ENCODE measurements around the gene ESM1. TPM values are rescaled to one million over a fixed set of nuclear protein-coding genes. Genes with fewer than 3 reads are reported as not detected.
"Not testable (repeated sequence)": the region's sequence is repeated elsewhere in the genome, so short reads cannot be mapped to it uniquely, and the experiment has no call there.

The ESM1 gene
- total RNA-seq, 2 experiments from 2014 or later = not detected

DNA sequence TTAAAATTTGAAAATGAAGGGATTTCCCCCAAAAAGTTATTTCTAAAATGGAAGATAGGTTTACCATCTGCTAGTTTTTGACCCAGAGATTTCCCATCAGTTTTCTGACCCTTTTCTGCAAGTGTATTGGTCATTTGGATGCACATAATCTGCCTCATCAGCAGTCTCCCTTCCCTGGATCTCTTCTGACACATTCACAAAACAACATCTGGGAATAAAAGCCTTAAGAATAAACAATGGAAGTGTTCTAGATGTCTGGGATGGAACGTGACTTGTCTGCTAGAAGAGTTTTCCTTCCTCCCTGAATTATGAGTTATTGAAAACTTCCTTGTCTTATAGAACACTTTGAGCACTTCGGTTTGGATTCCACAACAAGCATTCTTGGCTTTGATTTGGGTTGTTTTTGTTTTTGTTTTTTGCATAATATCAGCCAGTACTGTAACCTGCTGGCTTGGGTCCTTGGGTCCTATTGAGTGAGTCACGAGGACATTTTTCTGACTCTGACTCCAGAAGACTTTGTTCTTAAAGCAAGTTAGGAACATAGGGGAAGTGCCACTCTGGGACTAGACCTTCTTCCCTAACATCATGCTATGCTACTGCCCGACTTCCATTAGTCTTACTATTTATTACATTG, 18.2 kb upstream of the ESM1 start:
- no peaks in the 10 kb centered on the region for H3K36me3 Mint-ChIP-seq (ENCODE audit: low read depth)
- intact Hi-C loops (cut with DNase I, micrococcal nuclease) = no loop called here
- ATAC-seq = no peak
- no peak overlapping the region for H3K27ac Mint-ChIP-seq
- H3K9me3 Mint-ChIP-seq (ENCODE audit: low read depth) = peaks cover 6% of the 10 kb centered on the region
- CTCF ChIA-PET = no interaction called here
- no peak for DNase-seq
- H3K4me1 Mint-ChIP-seq = peaks cover 14% of the 10 kb centered on the region
- H3K27me3 Mint-ChIP-seq = no peaks in the 10 kb centered on the region
- POLR2A ChIA-PET = no interaction called here
- H3K4me3 Mint-ChIP-seq = no peak overlapping the region

DNA sequence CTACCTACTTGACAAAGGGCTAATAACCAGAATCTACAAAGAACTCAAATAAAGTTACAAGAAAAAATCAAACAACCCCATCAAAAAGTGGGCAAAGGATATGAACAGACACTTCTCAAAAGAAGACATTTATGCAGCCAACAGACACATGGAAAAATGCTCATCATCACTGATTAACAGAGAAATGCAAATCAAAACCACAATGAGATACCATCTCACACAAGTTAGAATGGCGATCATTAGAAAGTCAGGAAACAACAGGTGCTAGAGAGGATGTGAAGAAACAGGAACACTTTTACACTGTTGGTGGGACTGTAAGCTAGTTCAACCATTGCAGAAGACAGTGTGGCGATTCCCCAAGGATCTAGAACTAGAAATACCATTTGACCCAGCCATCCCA, 16.8 kb upstream of the ESM1 start:
- DNase-seq; ATAC-seq; POLR2A ChIA-PET; H3K36me3 Mint-ChIP-seq (ENCODE audit: low read depth); H3K9me3 Mint-ChIP-seq (ENCODE audit: low read depth); intact Hi-C loops (cut with DNase I, micrococcal nuclease); H3K27me3 Mint-ChIP-seq; CTCF ChIA-PET; H3K27ac Mint-ChIP-seq; H3K4me3 Mint-ChIP-seq: not testable (repeated sequence)
- peaks cover 14% of the 10 kb centered on the region for H3K4me1 Mint-ChIP-seq

DNA sequence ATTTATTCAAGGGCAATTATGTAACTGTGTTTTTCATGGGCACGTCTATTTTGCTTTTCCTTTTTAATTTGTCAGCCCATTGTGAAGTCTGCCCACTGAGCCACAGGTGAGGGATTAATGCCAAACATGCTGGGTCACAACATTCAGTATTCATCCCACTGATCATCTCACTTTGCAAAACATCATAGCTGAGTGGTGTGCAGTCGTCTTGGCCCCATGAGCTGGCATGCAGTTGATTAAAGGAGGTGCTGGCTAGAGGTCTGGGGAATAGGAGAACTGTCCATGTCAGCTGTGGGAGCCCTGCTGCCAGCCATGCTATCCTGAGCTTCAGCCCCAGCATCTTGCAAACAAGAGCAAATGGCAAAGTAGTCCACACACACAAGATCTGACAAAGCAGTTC, 11.7 kb upstream of the ESM1 start:
- DNase-seq = no peak
- peaks cover 2% of the 10 kb centered on the region for H3K9me3 Mint-ChIP-seq (ENCODE audit: low read depth)
- peaks cover 10% of the 10 kb centered on the region for H3K4me1 Mint-ChIP-seq
- intact Hi-C loops (cut with DNase I, micrococcal nuclease) = no loop called here
- ChIA-PET POLR2A (no interaction called here), CTCF (no interaction called here)
- no peaks in the 10 kb centered on the region for H3K36me3 Mint-ChIP-seq (ENCODE audit: low read depth)
- ATAC-seq = no peak
- no peaks in the 10 kb centered on the region for H3K27me3 Mint-ChIP-seq
- H3K27ac Mint-ChIP-seq = no peak overlapping the region
- no peak overlapping the region for H3K4me3 Mint-ChIP-seq

DNA sequence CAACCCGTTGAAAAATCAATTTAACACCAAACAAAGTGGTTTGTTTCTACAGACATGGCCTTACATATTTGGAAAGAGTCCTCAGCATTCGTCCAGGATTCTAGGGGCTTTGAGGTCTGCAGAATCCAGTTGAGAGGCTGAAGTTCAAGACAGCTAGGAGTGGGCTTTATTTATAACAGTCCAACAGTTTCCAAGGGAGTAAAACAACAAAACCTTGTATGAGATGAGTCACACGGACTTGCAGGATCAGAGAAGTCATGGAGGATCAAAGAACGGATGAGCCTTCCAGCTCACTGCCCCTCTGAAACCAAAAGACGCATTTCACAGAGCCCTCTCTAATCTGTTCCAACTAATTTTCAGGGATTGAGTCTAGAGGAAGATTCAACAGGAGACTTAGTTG, 11.1 kb upstream of the ESM1 start:
- no peaks in the 10 kb centered on the region for H3K27me3 Mint-ChIP-seq
- H3K4me3 Mint-ChIP-seq = no peak overlapping the region
- DNase-seq (no peak), ATAC-seq (no peak)
- intact Hi-C loops (cut with DNase I, micrococcal nuclease) = no loop called here
- H3K36me3 Mint-ChIP-seq (ENCODE audit: low read depth) = no peaks in the 10 kb centered on the region
- ChIA-PET CTCF (no interaction called here), POLR2A (no interaction called here)
- H3K4me1 Mint-ChIP-seq = peaks cover 4% of the 10 kb centered on the region
- H3K9me3 Mint-ChIP-seq (ENCODE audit: low read depth) = peaks cover 1% of the 10 kb centered on the region
- H3K27ac Mint-ChIP-seq = no peak overlapping the region

DNA sequence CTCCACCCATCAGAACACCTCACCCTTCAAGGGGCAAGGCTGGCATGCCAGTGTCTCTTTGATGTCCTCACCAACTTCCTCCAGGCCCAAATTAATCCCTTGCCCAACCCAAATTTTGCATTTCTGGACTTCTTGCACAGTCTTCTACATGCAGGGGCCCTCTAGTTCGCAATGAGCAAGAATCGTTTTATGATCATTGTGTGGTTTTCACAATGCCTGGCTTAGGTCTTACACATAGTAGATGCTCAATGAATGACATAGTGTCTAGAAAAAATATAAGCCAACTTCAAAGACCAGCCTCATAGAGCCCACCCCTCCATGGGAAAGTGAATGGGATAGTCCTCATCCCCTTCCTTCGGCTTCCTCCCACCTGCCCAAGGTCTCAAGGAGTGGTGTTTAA, 9.8 kb upstream of the ESM1 start:
- H3K27me3 Mint-ChIP-seq = no peaks in the 10 kb centered on the region
- ChIA-PET CTCF (no interaction called here), POLR2A (no interaction called here)
- intact Hi-C loops (cut with DNase I, micrococcal nuclease) = no loop called here
- no peak overlapping the region for H3K27ac Mint-ChIP-seq
- H3K4me1 Mint-ChIP-seq = peaks cover 6% of the 10 kb centered on the region
- no peaks in the 10 kb centered on the region for H3K36me3 Mint-ChIP-seq (ENCODE audit: low read depth)
- no peak overlapping the region for H3K4me3 Mint-ChIP-seq
- DNase-seq (no peak), ATAC-seq (no peak)
- peaks cover 1% of the 10 kb centered on the region for H3K9me3 Mint-ChIP-seq (ENCODE audit: low read depth)

DNA sequence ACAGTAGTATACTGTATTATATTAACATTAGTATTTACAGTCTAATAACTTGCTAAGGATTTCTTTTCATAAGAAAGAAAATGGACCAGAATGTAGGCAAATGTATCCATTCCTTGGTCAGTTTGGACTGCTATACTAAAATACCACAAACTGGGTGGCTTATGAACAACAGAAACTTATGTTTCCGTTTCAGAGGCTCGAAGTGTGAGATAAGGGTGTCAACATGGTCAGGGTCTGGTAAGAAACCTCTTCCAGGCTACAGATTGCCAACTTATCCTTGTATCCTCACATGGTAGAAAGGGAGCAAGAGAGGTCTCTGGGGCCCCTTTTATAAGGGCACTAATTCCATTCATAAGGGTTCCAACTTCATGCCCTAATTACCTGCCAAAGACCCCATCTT, 9.2 kb upstream of the ESM1 start:
- H3K4me1 Mint-ChIP-seq = peaks cover 4% of the 10 kb centered on the region
- H3K4me3 Mint-ChIP-seq = no peak overlapping the region
- intact Hi-C loops (cut with DNase I, micrococcal nuclease) = no loop called here
- ChIA-PET POLR2A (no interaction called here), CTCF (no interaction called here)
- H3K27me3 Mint-ChIP-seq = no peaks in the 10 kb centered on the region
- ATAC-seq (no peak), DNase-seq (no peak)
- no peaks in the 10 kb centered on the region for H3K36me3 Mint-ChIP-seq (ENCODE audit: low read depth)
- no peak overlapping the region for H3K27ac Mint-ChIP-seq
- H3K9me3 Mint-ChIP-seq (ENCODE audit: low read depth) = peaks cover 1% of the 10 kb centered on the region

- no peaks in the 10 kb centered on the region for H3K36me3 Mint-ChIP-seq (ENCODE audit: low read depth)
- intact Hi-C loops (cut with DNase I, micrococcal nuclease) = no loop called here
- POLR2A ChIA-PET = no interaction called here
Measured at GRCh38 chr5:54993318-54993717, 7.9 kb upstream of the ESM1 start.

GRCh38 chr5:54991416-54991815, 6.0 kb upstream of the ESM1 start:
- Mint-ChIP-seq H3K9me3 (ENCODE audit: low read depth) (no peaks in the 10 kb centered on the region), H3K36me3 (ENCODE audit: low read depth) (no peaks in the 10 kb centered on the region), H3K27ac (no peak overlapping the region), H3K4me3 (no peak overlapping the region), H3K4me1 (peaks cover 25% of the 10 kb centered on the region), H3K27me3 (no peaks in the 10 kb centered on the region)
- ChIA-PET POLR2A (no interaction called here), CTCF (no interaction called here)
- DNase-seq (no peak), ATAC-seq (no peak)
- intact Hi-C loops (cut with DNase I, micrococcal nuclease) = no loop called here

More at GRCh38 chr5:54993318-54993717, 7.9 kb upstream of the ESM1 start:
- CTCF ChIA-PET = interaction anchor here (0.8 kb wide), 1 partner anchor 9 kb away, joined by 3 read pairs; no protein-coding TSS in a partner anchor
- no peaks in the 10 kb centered on the region for H3K9me3 Mint-ChIP-seq (ENCODE audit: low read depth)
- no peaks in the 10 kb centered on the region for H3K27me3 Mint-ChIP-seq
- H3K4me3 Mint-ChIP-seq = no peak overlapping the region
- no peak for ATAC-seq
- no peak for DNase-seq
- no peak overlapping the region for H3K27ac Mint-ChIP-seq
- peaks cover 14% of the 10 kb centered on the region for H3K4me1 Mint-ChIP-seq

GRCh38 chr5:54990841-54991258, 5.5 kb upstream of the ESM1 start:
- Mint-ChIP-seq H3K4me1 (peaks cover 29% of the 10 kb centered on the region), H3K9me3 (ENCODE audit: low read depth) (no peaks in the 10 kb centered on the region), H3K36me3 (ENCODE audit: low read depth) (no peaks in the 10 kb centered on the region), H3K4me3 (no peak overlapping the region), H3K27me3 (peaks cover 3% of the 10 kb centered on the region), H3K27ac (no peak overlapping the region)
- POLR2A ChIA-PET = no interaction called here
- intact Hi-C loops (cut with DNase I, micrococcal nuclease) = no loop called here
- CTCF ChIA-PET = no interaction called here
- DNase-seq (no peak), ATAC-seq (no peak)

DNA sequence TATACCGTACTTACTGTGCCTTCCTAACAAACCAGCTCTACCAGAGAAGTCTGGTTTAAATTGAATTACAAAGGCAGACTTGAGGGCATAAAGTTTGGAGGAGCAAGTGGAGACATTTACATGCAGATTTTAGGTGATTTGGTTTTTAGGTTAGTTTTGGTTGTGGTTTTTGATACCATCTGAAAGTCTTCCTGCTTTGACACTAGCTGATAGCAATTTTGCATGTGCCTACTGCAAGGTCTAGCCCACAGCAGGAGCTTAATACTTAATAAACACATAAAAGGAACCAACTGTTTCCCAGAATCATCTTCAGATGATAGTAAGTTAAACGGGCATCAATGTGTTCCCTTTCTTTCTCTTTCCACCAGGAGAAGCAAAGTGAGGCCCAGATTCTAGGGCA, 3.4 kb upstream of the ESM1 start:
- no peak overlapping the region for H3K27ac Mint-ChIP-seq
- intact Hi-C loops (cut with DNase I, micrococcal nuclease) = loop anchor here in 1 of 2 experiments (5.0 kb wide), 1 partner anchor 48 kb away; no protein-coding TSS in a partner anchor
- ATAC-seq = no peak
- H3K9me3 Mint-ChIP-seq (ENCODE audit: low read depth) = no peaks in the 10 kb centered on the region
- POLR2A ChIA-PET = no interaction called here
- no peak for DNase-seq
- no peak overlapping the region for H3K4me3 Mint-ChIP-seq
- H3K36me3 Mint-ChIP-seq (ENCODE audit: low read depth) = no peaks in the 10 kb centered on the region
- CTCF ChIA-PET = interaction anchor here (0.7 kb wide), 1 partner anchor 46 kb away, joined by 3 read pairs; no protein-coding TSS in a partner anchor
- H3K27me3 Mint-ChIP-seq = peaks cover 10% of the 10 kb centered on the region
- H3K4me1 Mint-ChIP-seq = peaks cover 39% of the 10 kb centered on the region

DNA sequence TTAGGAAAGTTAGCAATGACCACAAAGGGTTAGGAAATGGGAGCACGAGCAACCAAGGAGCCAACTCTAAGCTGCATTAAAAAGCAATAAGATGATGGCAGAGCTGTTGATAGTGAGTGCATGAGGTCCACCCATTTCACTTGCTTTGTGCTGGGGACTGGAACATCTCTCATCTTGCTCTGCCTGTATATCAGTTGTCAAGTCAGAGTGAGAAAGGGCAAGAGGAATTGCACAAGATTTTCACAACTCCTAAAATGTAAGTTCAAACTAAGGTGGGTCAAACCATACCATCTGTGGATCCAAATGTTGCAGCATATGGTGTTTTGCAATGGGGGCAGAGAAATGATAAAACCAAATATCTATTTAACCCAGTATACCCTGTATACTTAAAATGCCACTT, 2.8 kb upstream of the ESM1 start:
- ChIA-PET CTCF (interaction anchor here (0.7 to 1.5 kb wide), 2 partner anchors 28 to 85 kb away, joined by 3 read pairs; no protein-coding TSS in a partner anchor), POLR2A (no interaction called here)
- ATAC-seq = no peak
- Mint-ChIP-seq H3K4me3 (no peak overlapping the region), H3K27ac (no peak overlapping the region), H3K4me1 (peaks cover 39% of the 10 kb centered on the region), H3K36me3 (ENCODE audit: low read depth) (no peaks in the 10 kb centered on the region), H3K9me3 (ENCODE audit: low read depth) (no peaks in the 10 kb centered on the region), H3K27me3 (peaks cover 10% of the 10 kb centered on the region)
- intact Hi-C loops (cut with DNase I, micrococcal nuclease) = loop anchor here in 1 of 2 experiments (5.0 kb wide), 1 partner anchor 49 kb away; no protein-coding TSS in a partner anchor
- DNase-seq = no peak

DNA sequence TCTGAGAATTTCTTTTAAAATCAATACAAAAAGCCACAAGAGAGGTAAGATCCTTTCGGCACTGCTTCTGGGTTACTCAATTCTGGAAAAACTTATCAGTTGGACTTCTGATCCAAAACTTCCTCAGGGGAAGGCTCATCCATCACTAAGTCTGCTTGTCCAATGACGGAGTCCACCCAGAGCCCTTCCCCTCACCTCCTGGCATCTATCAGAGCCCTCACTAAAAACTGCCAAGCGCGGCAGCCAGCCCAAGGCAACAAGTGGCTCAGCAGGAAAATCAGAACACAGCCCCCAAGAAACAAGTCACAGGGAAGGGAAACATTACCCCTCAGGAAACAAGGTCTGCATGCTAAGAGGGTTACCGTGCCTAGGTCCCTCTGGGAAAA, 869 bp upstream of the ESM1 start:
- DNase-seq (no peak), ATAC-seq (no peak)
- Mint-ChIP-seq H3K27ac (no peak overlapping the region), H3K4me1 (peaks cover 39% of the 10 kb centered on the region), H3K27me3 (peaks cover 12% of the 10 kb centered on the region), H3K36me3 (ENCODE audit: low read depth) (no peaks in the 10 kb centered on the region), H3K9me3 (ENCODE audit: low read depth) (no peaks in the 10 kb centered on the region), H3K4me3 (no peak overlapping the region)
- POLR2A ChIA-PET = no interaction called here
- intact Hi-C loops (cut with DNase I, micrococcal nuclease) = loop anchor here in 1 of 2 experiments (5.0 kb wide), 1 partner anchor 51 kb away; no protein-coding TSS in a partner anchor
- CTCF ChIA-PET = interaction anchor here (0.5 to 1.1 kb wide), 4 partner anchors 11 to 69 kb away, joined by 3 to 4 read pairs (median 4); partner anchors contain the start of gene GZMK
